NCI-H1694 treated with DMSO at 0.1 percent for 48 hours (cell line): ENCODE data around the gene NAGK.
"Not testable (repeated sequence)": the region's sequence is repeated elsewhere in the genome, so short reads cannot be mapped to it uniquely, and the experiment has no call there.

Source experiments
- DNase-seq: peaks from one replicate; lab custom pipeline; 2025; lab: John Stamatoyannopoulos, UW

The NAGK gene

DNA sequence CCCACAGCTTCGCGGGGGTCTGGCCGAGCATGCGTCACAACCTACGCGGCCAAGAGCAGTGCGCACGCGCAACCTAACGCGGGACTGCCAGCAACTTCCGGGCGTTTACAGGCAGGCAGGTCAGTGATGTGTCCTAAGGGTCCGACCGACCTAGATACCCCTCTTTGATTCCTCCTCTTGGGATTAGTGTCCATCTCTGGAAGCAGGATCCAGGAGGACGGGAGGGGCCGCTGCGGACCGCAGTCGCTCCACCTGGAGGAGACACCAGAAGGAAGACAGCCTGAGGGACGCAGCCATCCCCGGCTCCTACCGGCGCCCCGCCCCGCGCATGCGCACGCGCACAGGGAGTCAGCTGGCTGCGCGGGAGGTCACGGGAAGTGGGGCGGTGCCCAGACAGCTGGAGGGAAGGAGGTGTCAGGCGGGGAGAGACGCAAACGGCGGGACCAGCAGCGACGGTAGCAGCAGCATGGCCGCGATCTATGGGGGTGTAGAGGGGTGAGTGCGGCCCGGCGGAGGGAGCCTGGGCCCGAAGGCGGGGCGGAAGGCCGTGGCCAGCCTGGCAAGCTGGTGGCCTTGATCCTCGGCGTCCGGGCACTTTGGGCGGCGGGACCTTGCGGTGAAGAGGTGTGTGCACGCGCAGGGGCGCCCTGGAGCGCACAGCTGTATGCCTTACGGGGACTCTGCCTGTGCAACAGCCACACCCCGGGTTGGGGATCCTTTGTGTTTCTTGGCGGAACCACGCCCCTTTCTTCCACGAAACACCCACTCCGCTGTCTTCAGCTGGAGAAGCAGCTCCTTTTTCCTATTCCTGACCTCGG lies at the start of gene NAGK:
Gene NAGK (plus strand): TSS at position 431 of the 818 bp plus-strand sequence. CDS start 36 bp downstream, at position 467.
- DNase-seq = peak; percentile 97

GRCh38 chr2:71019989-71020388 lies 48.5 kb upstream of the NAGK start:
- not testable (repeated sequence) for DNase-seq

- not testable (repeated sequence) for DNase-seq
Observed at GRCh38 chr2:71021394-71021793, 47.1 kb upstream of the NAGK start.

DNA sequence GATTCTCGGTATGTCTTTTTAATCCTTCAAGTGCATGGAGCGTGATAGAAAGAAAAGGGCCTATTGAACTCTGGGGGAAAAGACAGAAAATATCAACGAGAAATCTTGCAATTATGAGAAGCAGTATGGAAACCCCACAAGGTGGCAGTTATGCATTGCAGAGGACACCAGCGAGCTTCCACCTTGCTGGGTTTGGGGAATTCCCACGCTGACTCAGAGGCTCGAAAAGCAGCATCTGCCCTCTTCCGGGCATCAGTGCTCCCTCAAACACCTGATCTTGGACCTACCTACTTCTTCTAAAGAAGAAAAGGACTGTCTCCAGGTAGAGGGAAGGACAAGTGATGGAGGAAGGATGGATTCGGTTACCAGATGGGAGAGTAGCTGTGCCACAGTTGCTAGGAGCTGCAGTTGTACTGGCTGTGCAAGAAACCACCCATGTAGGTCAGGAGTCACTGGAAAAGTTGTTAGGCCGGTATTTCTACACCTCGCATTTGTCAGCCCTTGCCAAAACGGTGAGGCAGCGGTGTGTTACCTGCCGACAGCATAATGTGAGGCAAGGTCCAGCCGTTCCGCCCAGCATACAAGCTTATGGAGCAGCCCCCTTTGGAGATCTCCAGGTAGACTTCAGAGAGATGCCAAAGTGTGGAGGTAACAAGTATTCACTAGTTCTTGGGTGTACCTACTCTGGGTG lies 44.8 kb upstream of the NAGK start:
- not testable (repeated sequence) for DNase-seq

GRCh38 chr2:71036296-71036695 lies 32.2 kb upstream of the NAGK start:
- not testable (repeated sequence) for DNase-seq

DNA sequence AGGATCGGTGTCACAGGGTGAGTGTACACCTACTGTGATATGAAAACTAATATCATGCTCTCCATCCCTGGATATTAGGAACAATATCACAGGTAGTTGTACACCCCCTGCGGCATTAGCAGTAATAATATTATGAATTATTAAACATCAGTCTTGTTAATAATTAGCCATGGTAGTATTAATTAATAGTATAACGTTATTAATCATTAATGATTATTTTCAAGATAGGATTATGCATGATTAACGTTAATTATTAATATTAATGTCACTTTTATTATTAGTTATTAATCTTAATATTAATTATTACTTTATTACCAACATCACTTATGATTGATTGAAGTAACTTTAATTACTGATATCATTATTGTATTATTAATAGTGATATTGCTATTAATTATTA lies 26.2 kb upstream of the NAGK start:
- DNase-seq = no peak

DNA sequence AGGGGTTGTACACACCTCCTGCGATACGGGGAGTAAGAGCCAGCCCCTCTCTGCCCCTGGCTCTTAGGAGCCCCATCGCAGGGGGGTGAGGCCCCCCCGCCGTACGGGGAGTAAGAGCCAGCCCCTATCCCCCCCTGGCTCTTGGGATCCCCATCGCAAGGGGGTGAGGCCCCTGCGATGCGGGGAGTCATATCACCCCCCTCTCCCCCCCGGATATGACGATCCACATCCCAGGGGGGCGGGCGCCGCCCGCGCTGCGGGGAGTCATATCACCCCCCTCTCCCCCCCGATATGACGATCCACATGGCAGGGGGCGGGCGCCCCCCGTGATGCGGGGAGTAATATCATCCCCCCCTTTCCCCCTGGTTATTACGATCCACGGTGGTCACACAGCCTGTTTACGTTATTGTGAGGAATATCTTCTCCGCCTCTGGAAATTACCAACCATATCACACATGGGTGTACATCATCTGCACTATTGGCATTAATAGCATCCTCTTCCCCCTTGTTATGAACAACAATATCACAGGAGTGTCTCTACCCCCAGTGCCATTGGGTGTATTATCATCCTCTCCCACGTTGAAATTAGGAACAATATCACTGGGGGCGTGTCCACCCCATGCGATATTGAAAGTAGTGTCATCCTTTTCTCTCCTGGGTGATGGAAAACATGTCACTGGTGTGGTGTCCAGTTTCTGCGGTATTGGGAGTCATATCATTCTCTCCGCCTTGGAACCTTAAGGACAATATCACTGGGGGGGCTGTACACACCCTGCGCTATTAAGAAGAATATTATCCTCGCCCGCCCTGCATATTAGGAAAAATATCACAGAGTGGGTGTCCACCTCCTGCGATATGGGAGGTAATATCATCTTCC lies 24.7 kb upstream of the NAGK start:
- DNase-seq = no peak

DNA sequence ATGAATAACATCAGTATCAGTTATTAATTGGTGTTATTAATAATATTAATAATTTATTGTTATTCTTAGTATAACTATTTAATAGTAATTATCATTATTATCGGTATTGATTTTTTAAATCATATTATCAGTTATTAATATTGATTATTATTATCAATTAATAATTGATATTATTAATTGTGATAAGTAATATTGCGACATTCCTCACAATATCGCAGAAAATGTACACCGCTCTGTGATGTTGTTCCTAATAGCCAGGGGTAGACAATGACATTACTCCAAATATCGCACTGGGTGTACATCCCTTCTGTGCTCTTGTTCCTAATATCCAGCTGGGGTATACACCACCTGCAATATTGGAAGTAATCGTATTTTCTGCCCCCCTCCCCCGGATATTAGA lies 23.3 kb upstream of the NAGK start:
- no peak for DNase-seq

GRCh38 chr2:71045865-71046548 lies 22.4 kb upstream of the NAGK start:
- DNase-seq = no peak

GRCh38 chr2:71048096-71048495 lies 20.4 kb upstream of the NAGK start:
- no peak for DNase-seq

- not testable (repeated sequence) for DNase-seq
Observed at GRCh38 chr2:71049704-71050360, 18.6 kb upstream of the NAGK start.

GRCh38 chr2:71055206-71055740 lies 13.2 kb upstream of the NAGK start:
- not testable (repeated sequence) for DNase-seq

GRCh38 chr2:71060211-71060610 lies 8.2 kb upstream of the NAGK start:
- DNase-seq = no peak

DNA sequence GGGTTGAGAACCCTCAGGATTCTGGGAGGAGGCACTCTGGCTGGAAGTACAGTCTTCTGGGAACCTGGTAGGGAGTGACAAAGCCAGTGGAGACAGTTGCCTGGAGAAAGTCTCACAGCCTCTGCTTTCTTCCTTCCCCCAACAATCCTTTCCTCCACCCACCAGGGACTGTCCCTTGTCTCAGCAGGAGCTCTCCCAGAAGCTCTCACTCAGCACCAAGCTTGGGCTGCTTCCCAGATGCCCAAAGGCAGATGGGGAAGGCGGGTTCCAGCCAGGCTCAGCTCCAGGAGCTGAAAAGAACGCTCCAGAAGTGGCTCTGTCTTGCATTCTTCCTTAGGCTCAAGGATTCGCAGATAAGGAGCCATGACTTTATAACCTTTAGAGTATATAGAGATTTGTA lies 7.6 kb upstream of the NAGK start:
- DNase-seq = no peak

DNA sequence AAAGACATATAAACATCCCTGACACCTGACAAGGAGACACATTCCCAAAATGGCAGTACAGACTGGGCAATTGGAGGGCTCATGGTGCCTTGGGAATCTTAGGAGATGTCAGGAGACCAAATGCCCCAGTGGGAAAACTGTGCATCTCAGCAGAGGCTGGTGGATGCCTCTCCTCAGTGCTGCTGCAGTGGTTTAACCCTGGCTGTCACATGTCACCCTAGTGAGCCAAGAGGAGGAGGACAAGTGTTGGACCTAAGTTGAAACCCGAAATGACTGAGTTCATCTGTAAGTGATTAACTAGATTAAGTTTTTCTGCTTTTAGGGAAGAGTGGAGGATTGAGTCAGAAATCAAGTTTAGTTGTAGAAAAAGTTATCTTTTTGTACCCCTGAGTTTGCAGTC lies 5.2 kb upstream of the NAGK start:
- no peak for DNase-seq

- DNase-seq = no peak
Observed at GRCh38 chr2:71064110-71064611, 4.3 kb upstream of the NAGK start.

- DNase-seq = no peak
Observed at GRCh38 chr2:71064754-71065621, 3.5 kb upstream of the NAGK start.

GRCh38 chr2:71066856-71067255 lies 1.6 kb upstream of the NAGK start:
- DNase-seq = no peak

- no peak for DNase-seq
Observed at GRCh38 chr2:71067567-71068217, 756 bp upstream of the NAGK start.
